Lung (tissue), 12 donors: ENCODE data around the gene SCUBE3. TPM values are rescaled to one million over a fixed set of nuclear protein-coding genes. Genes with fewer than 3 reads are reported as not detected.

ENCODE experiments used
- ATAC-seq: fragments of 200-7000 bp; cut with Tn5 transposase; one replicate; pipeline ENCODE4 v1.9.1; 2020; ENCODE audit warnings: moderate number of reproducible peaks; ENCODE audit not compliant: insufficient read depth, low FRiP score
- DNase-seq, 3 donors: peaks; one replicate each; pipeline ENCODE4 v3.0.0-alpha.2; 2013 to 2017
- H3K27ac ChIP-seq, 2 donors: one replicate each; pipeline ENCODE4 v1.5.1; 2013; ENCODE audit warnings: mild to moderate bottlenecking in 2 of 2, moderate library complexity in 2 of 2, control low read depth in 1 of 2, inconsistent platforms in 1 of 2, low read depth in 1 of 2, low read length in 1 of 2
- H3K27me3 ChIP-seq, 3 donors: one replicate each; pipeline ENCODE4 v1.5.1; 2013; ENCODE audit warnings: low read length in 2 of 3; ENCODE audit not compliant: control insufficient read depth in 3 of 3, insufficient read depth in 3 of 3
- H3K36me3 ChIP-seq, 4 donors: one replicate each; pipeline ENCODE4 v1.5.1; 2013; ENCODE audit warnings: low read length in 4 of 4, mild to moderate bottlenecking in 1 of 4, moderate library complexity in 1 of 4; ENCODE audit not compliant: control insufficient read depth in 4 of 4, insufficient read depth in 4 of 4
- H3K4me1 ChIP-seq, 5 donors: one replicate each; pipeline ENCODE4 v1.5.1; 2013; ENCODE audit warnings: low read length in 5 of 5, mild to moderate bottlenecking in 2 of 5, moderate library complexity in 1 of 5; ENCODE audit not compliant: control insufficient read depth in 5 of 5, insufficient read depth in 5 of 5
- H3K4me3 ChIP-seq: one replicate; pipeline ENCODE4 v1.5.1; 2013; ENCODE audit warnings: mild to moderate bottlenecking, control low read depth, moderate library complexity
- H3K9ac ChIP-seq, 2 donors: one replicate each; pipeline ENCODE4 v1.5.1; 2013; ENCODE audit warnings: low read length in 2 of 2, control low read depth in 1 of 2; ENCODE audit not compliant: insufficient read depth in 1 of 2
- H3K9me3 ChIP-seq, 4 donors: one replicate each; pipeline ENCODE4 v1.5.1; 2013; ENCODE audit warnings: low read length in 3 of 4, mild to moderate bottlenecking in 1 of 4, moderate library complexity in 1 of 4; ENCODE audit not compliant: control insufficient read depth in 4 of 4, insufficient read depth in 3 of 4
- CTCF ChIP-seq: IDR thresholded peaks from 2 replicates; pipeline ENCODE4 v1.5.1; 2012; ENCODE audit warnings: mild to moderate bottlenecking; ENCODE audit errors: control extremely low read depth, extremely low read depth
- WGBS, 2 donors: extraction: QIAGEN DNeasy Blood & Tissue Kit; methylation state at CpG; one replicate each; pipeline ENCODE4 v1.1.7; 2013; 5-methylcytosine and 5-hydroxymethylcytosine counted together
- polyA plus RNA-seq, 2 donors: library from polyadenylated mRNA; stranded (reverse); fragments of 200-250 nt; gene quantifications; one replicate each; pipeline ENCODE4 v1.2.1, GENCODE V29; 2013
- total RNA-seq, 2 donors: library from RNA; depleted of rRNA in 1 of 2; stranded (reverse); fragments of >200 nt in 1 of 2; gene quantifications; one replicate each; pipeline ENCODE4 v1.2.1, GENCODE V29; 2014 to 2021
- donor health status: control.
- donor health status: control.
- donor health status: Bipolar disorder and iron deficiency.
- donor health status: healthy.
- donor health status: DM: yes; HTN: yes; CAD: no.

Gene SCUBE3
- total and polyA plus RNA-seq, 4 donors, result 0.02 to 2.1 (median 0.92) TPM

- WGBS, 2 donors, result 89 to 98% methylated on average over 2 of the region's 2 CpGs
- ATAC-seq, result no peak
- H3K36me3 ChIP-seq, result peaks cover 18 to 39% (median 32%) of the 10 kb centered on the region in 4 donors
- no peak for TF ChIP-seq CTCF
- H3K9me3 ChIP-seq, result no peaks in the 10 kb centered on the region
- peaks cover 0 to 7% (median 0%) of the 10 kb centered on the region in 5 donors for H3K4me1 ChIP-seq
- H3K9ac ChIP-seq, result no peak overlapping the region
- no peak overlapping the region for H3K4me3 ChIP-seq
- no peaks in the 10 kb centered on the region for H3K27me3 ChIP-seq
- DNase-seq, result no peak
- no peak overlapping the region for H3K27ac ChIP-seq
Measured at GRCh38 chr6:35283361-35283760, 69.6 kb downstream of the SCUBE3 start.

DNA sequence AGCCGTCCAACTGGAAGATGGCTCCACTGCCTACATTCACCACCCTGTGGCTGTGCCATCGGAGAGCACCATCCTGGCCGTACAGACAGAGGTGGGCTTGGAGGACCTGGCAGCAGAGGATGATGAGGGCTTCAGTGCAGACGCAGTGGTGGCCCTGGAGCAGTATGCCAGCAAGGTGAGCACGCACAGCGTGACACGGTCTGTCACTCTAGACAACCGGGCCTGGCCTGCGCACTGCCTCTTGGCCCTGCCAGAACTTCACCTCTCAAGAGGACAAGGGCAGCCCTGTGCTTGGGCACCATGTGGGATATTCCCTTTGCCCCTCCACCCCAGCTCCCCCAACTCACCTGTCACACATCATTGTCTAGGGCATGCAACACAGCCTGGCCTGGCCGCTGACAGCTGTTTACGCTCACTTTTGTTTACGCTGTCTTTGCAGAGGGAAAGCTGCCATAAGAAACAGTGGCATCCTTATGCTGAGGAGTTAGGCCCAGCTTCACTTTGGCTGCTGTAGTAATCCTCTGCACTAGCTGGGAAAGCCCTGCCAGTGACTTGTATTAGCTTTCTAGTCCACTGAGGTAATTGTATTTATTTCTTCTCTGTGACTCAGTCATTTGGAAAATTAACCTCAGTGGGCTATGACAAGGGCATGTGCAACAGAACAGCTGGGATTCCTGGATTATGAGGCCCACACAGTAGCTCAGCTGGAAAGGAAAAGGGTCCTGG lies 74.1 kb downstream of the SCUBE3 start:
- H3K9me3 ChIP-seq, result no peaks in the 10 kb centered on the region
- H3K9ac ChIP-seq, result no peak overlapping the region
- WGBS, 2 donors, result 93 to 96% methylated on average over 12 of the region's 12 CpGs
- ATAC-seq (no peak), DNase-seq (no peak)
- no peak overlapping the region for H3K27ac ChIP-seq
- no peaks in the 10 kb centered on the region for H3K4me1 ChIP-seq
- no peak overlapping the region for H3K4me3 ChIP-seq
- no peaks in the 10 kb centered on the region for H3K27me3 ChIP-seq
- peaks cover 19 to 70% (median 36%) of the 10 kb centered on the region in 4 donors for H3K36me3 ChIP-seq
- TF ChIP-seq CTCF, result no peak

DNA sequence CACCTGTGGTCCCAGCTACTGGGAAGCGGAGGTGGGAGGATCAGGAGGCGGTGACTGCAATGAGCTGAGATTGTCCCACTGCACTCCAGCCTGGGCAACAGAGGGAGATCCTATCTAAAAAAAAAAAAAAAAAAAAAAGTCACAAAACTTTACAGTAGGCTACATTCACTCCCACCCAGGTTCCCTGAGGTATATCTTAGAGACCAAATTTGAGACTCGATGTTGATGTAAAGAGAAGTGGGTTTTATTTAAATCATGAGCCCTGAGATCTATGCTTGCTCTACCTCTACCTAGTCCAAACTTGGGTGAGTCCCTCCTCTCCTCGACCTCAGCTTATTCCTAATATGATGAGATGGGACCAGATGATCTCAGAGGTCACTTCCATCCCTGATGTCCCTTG lies 75.1 kb downstream of the SCUBE3 start:
- Histone ChIP-seq H3K9ac (no peak overlapping the region), H3K36me3 (peaks cover 13 to 70% (median 33%) of the 10 kb centered on the region in 4 donors), H3K9me3 (no peaks in the 10 kb centered on the region), H3K27ac (no peak overlapping the region), H3K27me3 (no peaks in the 10 kb centered on the region), H3K4me1 (no peaks in the 10 kb centered on the region), H3K4me3 (no peak overlapping the region)
- no peak for DNase-seq
- 72 to 73% methylated on average over 4 of the region's 4 CpGs for WGBS, 2 donors
- no peak for ATAC-seq
- TF ChIP-seq CTCF, result no peak

- H3K9ac ChIP-seq, result no peak overlapping the region
- H3K9me3 ChIP-seq, result no peaks in the 10 kb centered on the region
- ATAC-seq (no peak), DNase-seq (no peak)
- no peak for TF ChIP-seq CTCF
- H3K4me1 ChIP-seq, result no peaks in the 10 kb centered on the region
- 96 to 97% methylated on average over 13 of the region's 13 CpGs for WGBS, 2 donors
- H3K36me3 ChIP-seq, result peaks cover 13 to 73% (median 26%) of the 10 kb centered on the region in 4 donors
- H3K4me3 ChIP-seq, result no peak overlapping the region
- no peak overlapping the region for H3K27ac ChIP-seq
- no peaks in the 10 kb centered on the region for H3K27me3 ChIP-seq
Measured at GRCh38 chr6:35291491-35291890, 77.7 kb downstream of the SCUBE3 start.
